GM19455 (cell line): ENCODE measurements around the gene MYH11.
"Not testable (repeated sequence)": the region's sequence is repeated elsewhere in the genome, so short reads cannot be mapped to it uniquely, and the experiment has no call there.

Experiments
- ATAC-seq: cut with Tn5 transposase; IDR thresholded peaks from one replicate; pipeline ENCODE4 v1.9.1; 2021; ENCODE audit not compliant: unreplicated experiment

MYH11 gene

GRCh38 chr16:15846510-15846909 is 10.3 kb downstream of the MYH11 start:
- no peak for ATAC-seq

- no peak for ATAC-seq
Measured at GRCh38 chr16:15843635-15844279, 13.1 kb downstream of the MYH11 start.

GRCh38 chr16:15839204-15839603 is 17.6 kb downstream of the MYH11 start:
- ATAC-seq: not testable (repeated sequence)

- ATAC-seq: no peak
Measured at GRCh38 chr16:15837761-15838160, 19.1 kb downstream of the MYH11 start.

- ATAC-seq: no peak
Measured at GRCh38 chr16:15836965-15837611, 19.7 kb downstream of the MYH11 start.

GRCh38 chr16:15836074-15836473 is 20.8 kb downstream of the MYH11 start:
- no peak for ATAC-seq

GRCh38 chr16:15835136-15835878 is 21.5 kb downstream of the MYH11 start:
- no peak for ATAC-seq

- no peak for ATAC-seq
Measured at GRCh38 chr16:15834502-15834901, 22.3 kb downstream of the MYH11 start.

- ATAC-seq: no peak
Measured at GRCh38 chr16:15833541-15833940, 23.3 kb downstream of the MYH11 start.

GRCh38 chr16:15832241-15832640 is 24.6 kb downstream of the MYH11 start:
- no peak for ATAC-seq

GRCh38 chr16:15830832-15831451 is 25.9 kb downstream of the MYH11 start:
- ATAC-seq: no peak

- ATAC-seq: no peak
Measured at GRCh38 chr16:15829460-15829859, 27.4 kb downstream of the MYH11 start.

GRCh38 chr16:15827709-15828343 is 29.0 kb downstream of the MYH11 start:
- no peak for ATAC-seq

- ATAC-seq: no peak
Measured at GRCh38 chr16:15827299-15827698, 29.5 kb downstream of the MYH11 start.

- no peak for ATAC-seq
Measured at GRCh38 chr16:15825750-15826305, 31.0 kb downstream of the MYH11 start.

- no peak for ATAC-seq
Measured at GRCh38 chr16:15822957-15823356, 33.9 kb downstream of the MYH11 start.

GRCh38 chr16:15820837-15821236 is 36.0 kb downstream of the MYH11 start:
- ATAC-seq: no peak

GRCh38 chr16:15819046-15819445 is 37.8 kb downstream of the MYH11 start:
- no peak for ATAC-seq

- ATAC-seq: no peak
Measured at GRCh38 chr16:15817446-15817845, 39.4 kb downstream of the MYH11 start.

- ATAC-seq: no peak
Measured at GRCh38 chr16:15816228-15816627, 40.6 kb downstream of the MYH11 start.

- ATAC-seq: not testable (repeated sequence)
Measured at GRCh38 chr16:15812401-15812750, 44.5 kb downstream of the MYH11 start.
